ENCODE data around the gene SIK2.

Gene SIK2

DNA sequence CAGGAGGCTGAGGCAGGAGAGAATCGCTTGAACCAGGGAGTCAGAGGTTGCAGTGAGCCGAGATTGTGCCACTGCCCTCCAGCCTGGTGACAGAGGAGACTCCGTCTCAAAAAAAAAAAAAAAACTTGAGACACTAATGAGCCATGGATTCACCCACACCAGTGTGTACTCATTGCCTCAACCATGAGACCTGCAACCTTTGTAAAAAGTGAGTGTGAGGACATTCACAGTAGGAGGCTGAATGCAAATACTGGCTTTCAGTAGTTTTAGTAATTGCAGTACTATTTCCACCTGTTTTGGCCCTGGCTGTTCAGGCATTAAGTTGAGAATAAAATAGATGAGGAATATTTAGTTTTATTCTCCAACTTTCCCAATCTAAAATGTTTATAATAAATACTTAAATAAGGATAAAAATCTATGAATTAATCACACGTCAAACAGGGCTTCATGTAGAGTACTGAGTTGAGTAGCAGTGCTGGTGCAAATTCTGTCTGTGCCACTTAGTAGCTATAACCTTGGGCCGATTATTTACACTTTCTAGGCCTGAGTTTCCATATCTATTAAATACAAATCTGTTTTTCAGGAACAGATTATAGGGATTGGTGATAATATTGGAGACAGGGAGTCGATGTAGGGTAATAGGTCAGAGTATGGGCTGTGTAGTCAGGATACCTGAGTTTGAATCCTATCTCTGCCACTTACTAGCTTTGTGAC, 91.1 kb downstream of the SIK2 start:
- TF ChIP-seq CTCF (IDR thresholded peaks at IDR 0.05; ENCODE audit: control extremely low read depth, extremely low read depth, low read depth, missing control alignments): no peak
- no peak for DNase-seq (ENCODE audit: extremely low spot score)
- CTCF ChIA-PET: interaction anchor here (1.1 to 4.7 kb wide), 5 partner anchors 9 to 36 kb away, joined by 3 to 18 read pairs (median 3); no protein-coding TSS in a partner anchor
- POLR2A ChIA-PET: no interaction called here

- DNase-seq (ENCODE audit: extremely low spot score): no peak
- TF ChIP-seq CTCF (IDR thresholded peaks at IDR 0.05; ENCODE audit: control extremely low read depth, extremely low read depth, low read depth, missing control alignments): no peak
- ChIA-PET POLR2A (no interaction called here), CTCF (interaction anchor here (1.0 to 4.7 kb wide), 7 partner anchors 10 to 39 kb away, joined by 3 to 18 read pairs (median 5); no protein-coding TSS in a partner anchor)
These were observed 92.6 kb downstream of the SIK2 start for GRCh38 chr11:111694851-111695250.

- CTCF ChIA-PET: interaction anchor here (1.2 to 4.7 kb wide), 6 partner anchors 12 to 61 kb away, joined by 3 to 18 read pairs (median 5); no protein-coding TSS in a partner anchor
- POLR2A ChIA-PET: no interaction called here
- no peak for TF ChIP-seq CTCF (IDR thresholded peaks at IDR 0.05; ENCODE audit: control extremely low read depth, extremely low read depth, low read depth, missing control alignments)
- no peak for DNase-seq (ENCODE audit: extremely low spot score)
These were observed 94.3 kb downstream of the SIK2 start for GRCh38 chr11:111696556-111696955.

GRCh38 chr11:111697933-111698371, 95.7 kb downstream of the SIK2 start:
- POLR2A ChIA-PET: no interaction called here
- no peak for DNase-seq (ENCODE audit: extremely low spot score)
- CTCF ChIA-PET: interaction anchor here (0.9 to 4.7 kb wide), 9 partner anchors 9 to 135 kb away, joined by 3 to 18 read pairs (median 6); no protein-coding TSS in a partner anchor
- no peak for TF ChIP-seq CTCF (IDR thresholded peaks at IDR 0.05; ENCODE audit: control extremely low read depth, extremely low read depth, low read depth, missing control alignments)

DNA sequence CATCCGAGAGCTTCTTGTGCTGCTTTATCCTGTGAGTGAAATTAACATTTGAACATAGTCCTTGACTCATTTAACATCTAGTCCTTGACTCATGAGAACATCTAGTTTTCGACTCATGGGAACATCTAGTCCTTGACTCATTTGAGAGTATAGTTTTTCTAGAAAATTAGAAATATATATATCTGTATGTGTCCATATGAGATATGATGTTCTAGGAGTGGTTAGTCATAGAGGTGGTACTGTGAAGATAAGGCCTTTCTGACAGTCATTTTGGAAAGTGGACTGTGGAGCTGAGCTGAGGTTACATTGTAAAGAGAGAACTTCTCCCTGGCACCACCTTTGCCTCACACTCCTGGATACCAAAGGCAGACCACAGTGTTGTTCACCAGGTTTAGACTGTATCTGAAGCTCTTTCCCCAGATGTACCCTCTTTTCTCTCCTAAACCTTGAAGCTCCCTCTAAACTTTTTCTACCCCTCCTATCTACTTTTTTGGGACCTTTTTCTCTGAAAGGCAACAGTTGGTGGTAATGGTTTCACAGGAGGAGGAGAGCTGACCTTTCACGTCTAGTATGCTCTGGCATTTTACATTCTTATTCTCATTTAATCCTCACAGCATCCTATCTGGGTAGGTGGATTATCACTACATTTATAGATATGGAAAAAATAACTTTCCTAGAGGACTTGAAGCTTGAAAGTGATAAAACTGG, 96.8 kb downstream of the SIK2 start:
- ChIA-PET POLR2A (no interaction called here), CTCF (interaction anchor here (0.7 to 3.9 kb wide), 11 partner anchors 10 to 143 kb away, joined by 3 to 18 read pairs (median 6); no protein-coding TSS in a partner anchor)
- DNase-seq (ENCODE audit: extremely low spot score): no peak
- TF ChIP-seq CTCF (IDR thresholded peaks at IDR 0.05; ENCODE audit: control extremely low read depth, extremely low read depth, low read depth, missing control alignments): no peak

GRCh38 chr11:111699579-111700156, 97.4 kb downstream of the SIK2 start:
- CTCF ChIA-PET: interaction anchor here (0.8 to 3.9 kb wide), 9 partner anchors 11 to 95 kb away, joined by 3 to 18 read pairs (median 4); no protein-coding TSS in a partner anchor
- DNase-seq (ENCODE audit: extremely low spot score): no peak
- POLR2A ChIA-PET: no interaction called here
- TF ChIP-seq CTCF (IDR thresholded peaks at IDR 0.05; ENCODE audit: control extremely low read depth, extremely low read depth, low read depth, missing control alignments): no peak
